ENCODE measurements around the gene TRIM17.

The TRIM17 gene

DNA sequence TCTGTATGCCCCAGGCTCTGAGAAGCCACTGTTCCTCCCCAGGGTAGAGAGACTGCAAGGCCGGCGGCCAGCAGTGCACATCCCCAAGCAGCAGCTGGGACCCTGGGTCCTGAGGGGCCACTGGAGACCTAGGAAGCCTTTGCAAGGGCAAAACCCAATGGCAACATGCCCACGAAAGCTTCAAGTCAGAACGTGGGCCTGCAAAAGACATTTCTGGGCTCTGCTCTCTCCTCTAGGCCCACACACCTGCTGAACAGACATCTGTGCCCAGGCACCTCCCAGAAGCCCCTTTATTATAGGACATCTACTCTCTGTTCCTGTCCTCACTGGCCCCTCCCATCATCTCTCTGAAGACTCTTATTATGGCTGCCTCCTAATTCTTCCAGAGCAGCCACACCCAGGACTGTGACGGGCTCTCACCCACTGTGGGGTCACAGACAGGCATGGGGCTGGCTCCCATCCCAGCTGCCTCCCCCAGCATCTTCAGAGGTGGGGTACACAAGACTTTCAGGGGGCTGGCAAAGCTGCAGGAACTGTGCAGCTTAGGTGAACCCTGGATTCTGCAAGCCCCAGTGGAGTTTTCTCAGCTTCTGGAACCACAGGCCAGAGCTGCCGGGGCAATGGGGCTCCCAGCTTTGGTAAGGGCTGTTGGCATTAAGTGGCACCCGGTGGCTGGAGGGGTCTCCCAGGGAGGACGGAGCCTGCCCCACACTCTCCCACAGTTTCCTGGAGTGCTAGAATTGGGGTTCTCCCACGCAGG is 22.7 kb downstream of the TRIM17 start:
- CTCF ChIA-PET: interaction anchor here (0.6 to 1.9 kb wide), 8 partner anchors 9 to 263 kb away, joined by 3 to 7 read pairs (median 5); a partner anchor contains a TSS
- H3K9me3 ChIP-seq (ENCODE audit: control insufficient read depth, insufficient read depth, low read depth, low read length): no peaks in the 10 kb centered on the region
- POLR2A ChIA-PET: interaction anchor here (1.0 to 2.1 kb wide), 4 partner anchors 11 to 64 kb away, joined by 5 to 12 read pairs (median 8); partner anchors contain the start of gene TRIM11
- no peaks in the 10 kb centered on the region; the same call in 1 of the 2 replicates for H3K4me1 ChIP-seq (ENCODE audit: control insufficient read depth, insufficient read depth, low read length)
- H3K27ac ChIP-seq (ENCODE audit: extremely low read depth, low read depth, low read length): no peak overlapping the region
- peaks cover 25 to 51% of the 10 kb centered on the region in 2 experiments; a peak in 2 of 3 replicates for H3K36me3 ChIP-seq (ENCODE audit: control insufficient read depth in 2 of 2, insufficient read depth in 1 of 2, low read length in 2 of 2)
- TF ChIP-seq ZNF169 (tag by site-specific recombination; IDR thresholded peaks at IDR 0.05): no peak
- no peak for TF ChIP-seq MZF1 (tag by site-specific recombination; IDR thresholded peaks at IDR 0.05; ENCODE audit: borderline replicate concordance)
- no peak for TF ChIP-seq ZNF362 (tag by site-specific recombination; IDR thresholded peaks at IDR 0.05)
- TF ChIP-seq ZNF791 (tag by site-specific recombination; IDR thresholded peaks at IDR 0.05): no peak
- TF ChIP-seq, protein P1, sequence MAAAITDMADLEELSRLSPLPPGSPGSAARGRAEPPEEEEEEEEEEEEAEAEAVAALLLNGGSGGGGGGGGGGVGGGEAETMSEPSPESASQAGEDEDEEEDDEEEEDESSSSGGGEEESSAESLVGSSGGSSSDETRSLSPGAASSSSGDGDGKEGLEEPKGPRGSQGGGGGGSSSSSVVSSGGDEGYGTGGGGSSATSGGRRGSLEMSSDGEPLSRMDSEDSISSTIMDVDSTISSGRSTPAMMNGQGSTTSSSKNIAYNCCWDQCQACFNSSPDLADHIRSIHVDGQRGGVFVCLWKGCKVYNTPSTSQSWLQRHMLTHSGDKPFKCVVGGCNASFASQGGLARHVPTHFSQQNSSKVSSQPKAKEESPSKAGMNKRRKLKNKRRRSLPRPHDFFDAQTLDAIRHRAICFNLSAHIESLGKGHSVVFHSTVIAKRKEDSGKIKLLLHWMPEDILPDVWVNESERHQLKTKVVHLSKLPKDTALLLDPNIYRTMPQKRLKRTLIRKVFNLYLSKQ (tag by site-specific recombination; IDR thresholded peaks at IDR 0.05; ENCODE audit: borderline replicate concordance): no peak
- peak; percentile 82 for TF ChIP-seq MYNN (tag by site-specific recombination; IDR thresholded peaks at IDR 0.05; ENCODE audit: borderline replicate concordance)
- no peak overlapping the region for H3K4me3 ChIP-seq (ENCODE audit: low read depth, low read length)

- H3K27ac ChIP-seq (ENCODE audit: extremely low read depth, low read depth, low read length): no peak overlapping the region
- no peak overlapping the region for H3K4me3 ChIP-seq (ENCODE audit: low read depth, low read length)
- no peaks in the 10 kb centered on the region for H3K9me3 ChIP-seq (ENCODE audit: control insufficient read depth, insufficient read depth, low read depth, low read length)
- no peaks in the 10 kb centered on the region; the same call in 1 of the 2 replicates for H3K4me1 ChIP-seq (ENCODE audit: control insufficient read depth, insufficient read depth, low read length)
- POLR2A ChIA-PET: interaction anchor here (1.4 to 2.1 kb wide), 4 partner anchors 9 to 64 kb away, joined by 5 to 12 read pairs (median 8); partner anchors contain the start of gene TRIM11
- peaks cover 21 to 46% of the 10 kb centered on the region in 2 experiments; a peak in 2 of 3 replicates for H3K36me3 ChIP-seq (ENCODE audit: control insufficient read depth in 2 of 2, insufficient read depth in 1 of 2, low read length in 2 of 2)
- CTCF ChIA-PET: interaction anchor here (0.6 to 1.9 kb wide), 8 partner anchors 9 to 262 kb away, joined by 3 to 7 read pairs (median 5); no protein-coding TSS in a partner anchor
- no peak for TF ChIP-seq ZNF707 (tag by site-specific recombination; IDR thresholded peaks at IDR 0.05)
- peak; percentile 58; the same call in 1 of the 2 replicates for TF ChIP-seq ZNF362 (tag by site-specific recombination; IDR thresholded peaks at IDR 0.05)
- no peak for TF ChIP-seq ZNF202 (tag by site-specific recombination; IDR thresholded peaks at IDR 0.05; ENCODE audit: borderline replicate concordance)
- TF ChIP-seq ZNF654 (tag by site-specific recombination; IDR thresholded peaks at IDR 0.05; ENCODE audit: low read depth): no peak
- no peak for TF ChIP-seq ZNF610 (tag by site-specific recombination; IDR thresholded peaks at IDR 0.05; ENCODE audit: borderline replicate concordance)
- peak; percentile 61 for TF ChIP-seq ZNF341 (tag by site-specific recombination; IDR thresholded peaks at IDR 0.05; ENCODE audit: low read depth)
- TF ChIP-seq ZNF292 (tag by site-specific recombination; IDR thresholded peaks at IDR 0.05; ENCODE audit: borderline replicate concordance, low read depth): no peak
- TF ChIP-seq ZSCAN30 (tag by site-specific recombination; IDR thresholded peaks at IDR 0.05): 0 out of 2 replicates have a peak, but pooled peaks have one; percentile 17
- 0 out of 2 replicates have a peak, but pooled peaks have one; percentile 14 for TF ChIP-seq ZEB2 (tag by site-specific recombination; IDR thresholded peaks at IDR 0.05)
- no peak for TF ChIP-seq ZNF37A (tag by site-specific recombination; IDR thresholded peaks at IDR 0.05)
- TF ChIP-seq ZNF274 (IDR thresholded peaks at IDR 0.05; ENCODE audit: low read length): no peak
- no peak for TF ChIP-seq ZNF274 (tag by site-specific recombination; IDR thresholded peaks at IDR 0.05; ENCODE audit: borderline replicate concordance)
- no peak for TF ChIP-seq GLI2 (tag by site-specific recombination; IDR thresholded peaks at IDR 0.05; ENCODE audit: borderline replicate concordance, low read depth)
- no peak for TF ChIP-seq ZNF133 (tag by site-specific recombination; IDR thresholded peaks at IDR 0.05)
- peak; percentile 46; the same call in 1 of the 2 replicates for TF ChIP-seq ZIC2 (tag by site-specific recombination; IDR thresholded peaks at IDR 0.05)
- no peak for TF ChIP-seq KLF9 (tag by site-specific recombination; IDR thresholded peaks at IDR 0.05; ENCODE audit: low read depth)
- TF ChIP-seq ZNF23 (tag by site-specific recombination; IDR thresholded peaks at IDR 0.05; ENCODE audit: borderline replicate concordance): no peak
- 0 out of 2 replicates have a peak, but pooled peaks have one; percentile 17 for TF ChIP-seq IKZF3 (tag by site-specific recombination; IDR thresholded peaks at IDR 0.05)
- no peak for TF ChIP-seq ZNF248 (tag by site-specific recombination; IDR thresholded peaks at IDR 0.05)
- no peak for TF ChIP-seq ZBTB1 (tag by site-specific recombination; IDR thresholded peaks at IDR 0.05)
Measured at GRCh38 chr1:228393268-228393701, 23.4 kb downstream of the TRIM17 start.

Data from HEK293 (cell line).